T follicular helper cell (primary cell): ENCODE results near the gene SH3YL1.

Experiments used
- DNase-seq: peaks from one replicate; pipeline ENCODE4 v3.0.0-alpha.2; 2020; ENCODE audit warnings: low read depth

Gene SH3YL1

GRCh38 chr2:282371-283263 is 18.8 kb upstream of the SH3YL1 start:
- no peak for DNase-seq

- no peak for DNase-seq
Measured at GRCh38 chr2:281381-281780, 17.5 kb upstream of the SH3YL1 start.

- no peak for DNase-seq
Measured at GRCh38 chr2:280650-281110, 16.8 kb upstream of the SH3YL1 start.

- no peak for DNase-seq
Measured at GRCh38 chr2:279956-280649, 16.3 kb upstream of the SH3YL1 start.

- no peak for DNase-seq
Measured at GRCh38 chr2:279366-279765, 15.5 kb upstream of the SH3YL1 start.

- no peak for DNase-seq
Measured at GRCh38 chr2:278927-279320, 15.1 kb upstream of the SH3YL1 start.

- no peak for DNase-seq
Measured at GRCh38 chr2:278312-278926, 14.6 kb upstream of the SH3YL1 start.

- no peak for DNase-seq
Measured at GRCh38 chr2:275466-275865, 11.6 kb upstream of the SH3YL1 start.

- DNase-seq: no peak
Measured at GRCh38 chr2:274503-274902, 10.7 kb upstream of the SH3YL1 start.

GRCh38 chr2:273333-273732 is 9.5 kb upstream of the SH3YL1 start:
- no peak for DNase-seq

- no peak for DNase-seq
Measured at GRCh38 chr2:271917-272316, 8.1 kb upstream of the SH3YL1 start.

- no peak for DNase-seq
Measured at GRCh38 chr2:270861-271260, 7.0 kb upstream of the SH3YL1 start.

- no peak for DNase-seq
Measured at GRCh38 chr2:269356-270030, 5.7 kb upstream of the SH3YL1 start.

GRCh38 chr2:268323-268722 is 4.5 kb upstream of the SH3YL1 start:
- no peak for DNase-seq

GRCh38 chr2:264493-265468 is 949 bp upstream of the SH3YL1 start, which contains the start of gene ACP1:
Gene ACP1 (plus strand): TSS chr2:264947. CDS start chr2:264965, 18 bp downstream.
- peak; percentile 92 for DNase-seq

GRCh38 chr2:263022-263738 is 652 bp downstream of the SH3YL1 start:
- no peak for DNase-seq

- no peak for DNase-seq
Measured at GRCh38 chr2:262117-262516, 1.7 kb downstream of the SH3YL1 start.

GRCh38 chr2:260507-261161 is 3.2 kb downstream of the SH3YL1 start:
- DNase-seq: no peak

- DNase-seq: no peak
Measured at GRCh38 chr2:259789-260331, 4.0 kb downstream of the SH3YL1 start.
